ENCODE data around the gene IRAK3. TPM values are rescaled to one million over a fixed set of nuclear protein-coding genes. Genes with fewer than 3 reads are reported as not detected.

The IRAK3 gene
- total RNA-seq, 1 experiment from 2014 or later: 0.44 TPM

GRCh38 chr12:66191547-66192126, 2.6 kb downstream of the IRAK3 start:
- Histone ChIP-seq H4K8ac (replicated peaks; ENCODE audit: insufficient read length, low read depth, low read length) (no peak overlapping the region), H3K4ac (ENCODE audit: low read depth, low read length) (no peak overlapping the region), H4K20me1 (ENCODE audit: control insufficient read depth, insufficient read depth, insufficient read length) (no peaks in the 10 kb centered on the region), H2BK5ac (ENCODE audit: insufficient read length, low read length) (no peak overlapping the region), H2BK15ac (ENCODE audit: low read depth, low read length) (no peak overlapping the region), H3T11ph (ENCODE audit: low read length) (no peak overlapping the region), H3K14ac (ENCODE audit: insufficient read depth, low read length) (no peak overlapping the region), H4K5ac (ENCODE audit: insufficient read length, low read depth, low read length) (no peak overlapping the region), H2BK12ac (ENCODE audit: insufficient read length, low read depth, low read length) (no peak overlapping the region), H4K91ac (ENCODE audit: insufficient read length, low read depth, low read length) (no peak overlapping the region), H2BK20ac (ENCODE audit: low read depth, low read length, poor library complexity, severe bottlenecking) (no peak overlapping the region), H3K9me3 (ENCODE audit: control insufficient read depth, low read depth, low read length) (no peaks in the 10 kb centered on the region), H2AK5ac (ENCODE audit: insufficient read length, low read length) (no peak overlapping the region), H3K79me1 (ENCODE audit: insufficient read depth, low read depth, low read length, poor library complexity, severe bottlenecking) (no peaks in the 10 kb centered on the region), H3K23ac (ENCODE audit: insufficient read length, low read depth, low read length) (no peak overlapping the region), H3K23me2 (ENCODE audit: insufficient read length, low read depth, low read length, poor library complexity, severe bottlenecking) (peaks cover 8% of the 10 kb centered on the region), H3K4me2 (ENCODE audit: insufficient read depth, insufficient read length, low read length) (no peak overlapping the region), H3K27me3 (ENCODE audit: insufficient read depth, low read length) (peaks cover 15% of the 10 kb centered on the region; the same call in 1 of the 2 replicates), H2AFZ (ENCODE audit: low read length) (no peak overlapping the region), H3K4me1 (ENCODE audit: insufficient read depth, low read length) (no peaks in the 10 kb centered on the region), H3K79me2 (ENCODE audit: insufficient read depth, low read length) (no peaks in the 10 kb centered on the region), H3K56ac (ENCODE audit: insufficient read length, low read depth, low read length) (no peak overlapping the region), H3K9ac (ENCODE audit: extremely low read depth, insufficient read length, low read length) (no peak overlapping the region), H3K18ac (ENCODE audit: insufficient read length, low read depth, low read length) (no peak overlapping the region), H3K27ac (ENCODE audit: insufficient read length, low read depth, low read length) (no peak overlapping the region), H2BK120ac (ENCODE audit: low read depth, low read length, poor library complexity, severe bottlenecking) (no peak overlapping the region)
- peaks cover 49% of the 10 kb centered on the region for H3K27me3 Mint-ChIP-seq (ENCODE audit: low read depth)
- no peak overlapping the region for H3K27ac Mint-ChIP-seq
- no peaks in the 10 kb centered on the region; a peak in 1 of 5 replicates for H3K9me3 Mint-ChIP-seq
- no CpG with 5 or more reads among the region's 7 CpGs for WGBS (ENCODE audit: extremely low coverage, insufficient read length, low lambda C conversion rate)
- H3K4me1 Mint-ChIP-seq: peaks cover under 1% of the 10 kb centered on the region in 2 experiments; a peak in 1 of 4 replicates
- TF ChIP-seq CTCF (conservative IDR thresholded peaks at IDR 0.05): no peak
- no peaks in the 10 kb centered on the region; a peak in 1 of 7 replicates for H3K36me3 Mint-ChIP-seq (ENCODE audit: insufficient read depth in 1 of 3, low read depth in 3 of 3)
- DNase-seq: no peak
- no peak overlapping the region for H3K4me3 Mint-ChIP-seq
